HUES48 (cell line): Measurements from ENCODE around the gene A4GALT.

ENCODE experiments used
- H3K27ac ChIP-seq: one replicate; pipeline ENCODE4 v1.7.0; 2013; ENCODE audit warnings: low read depth, low read length, inconsistent platforms
- H3K27me3 ChIP-seq: 2 replicates; pipeline ENCODE4 v1.6.1; 2013; ENCODE audit warnings: mild to moderate bottlenecking, low read length; ENCODE audit not compliant: control insufficient read depth, insufficient read depth
- H3K36me3 ChIP-seq: 2 replicates; pipeline ENCODE4 v1.6.1; 2013; ENCODE audit warnings: low read length; ENCODE audit not compliant: control insufficient read depth, insufficient read depth
- H3K4me1 ChIP-seq: 2 replicates; pipeline ENCODE4 v1.6.1; 2013; ENCODE audit warnings: mild to moderate bottlenecking, low read length; ENCODE audit not compliant: control insufficient read depth, insufficient read depth
- H3K4me3 ChIP-seq: 2 replicates; pipeline ENCODE4 v1.5.1; 2013; ENCODE audit warnings: mild to moderate bottlenecking, low read depth, low read length
- H3K9ac ChIP-seq: 2 replicates; pipeline ENCODE4 v1.6.1; 2013; ENCODE audit warnings: mild to moderate bottlenecking, low read depth, low read length, moderate library complexity
- H3K9me3 ChIP-seq: 2 replicates; pipeline ENCODE4 v1.6.1; 2013; ENCODE audit warnings: low read length; ENCODE audit not compliant: control insufficient read depth, insufficient read depth

A4GALT gene

GRCh38 chr22:42656578-42656977 lies 64.1 kb downstream of the A4GALT start:
- Histone ChIP-seq H3K27ac (no peak overlapping the region), H3K4me3 (no peak overlapping the region), H3K4me1 (no peaks in the 10 kb centered on the region), H3K9ac (no peak overlapping the region), H3K9me3 (no peaks in the 10 kb centered on the region), H3K27me3 (no peaks in the 10 kb centered on the region), H3K36me3 (no peaks in the 10 kb centered on the region)

- Histone ChIP-seq H3K36me3 (no peaks in the 10 kb centered on the region), H3K4me1 (no peaks in the 10 kb centered on the region), H3K27ac (no peak overlapping the region), H3K9ac (no peak overlapping the region), H3K4me3 (no peak overlapping the region), H3K9me3 (no peaks in the 10 kb centered on the region), H3K27me3 (no peaks in the 10 kb centered on the region)
Measured at GRCh38 chr22:42655693-42656092, 65.0 kb downstream of the A4GALT start.

- Histone ChIP-seq H3K36me3 (no peaks in the 10 kb centered on the region), H3K9ac (no peak overlapping the region), H3K27ac (no peak overlapping the region), H3K4me3 (no peak overlapping the region), H3K9me3 (no peaks in the 10 kb centered on the region), H3K4me1 (no peaks in the 10 kb centered on the region), H3K27me3 (no peaks in the 10 kb centered on the region)
Measured at GRCh38 chr22:42654436-42655073, 66.1 kb downstream of the A4GALT start.

- no peak overlapping the region for H3K9ac ChIP-seq
- H3K36me3 ChIP-seq, result no peaks in the 10 kb centered on the region
Measured at GRCh38 chr22:42653999-42654398, 66.7 kb downstream of the A4GALT start.

GRCh38 chr22:42651134-42651533 lies 69.5 kb downstream of the A4GALT start:
- Histone ChIP-seq H3K9ac (no peak overlapping the region), H3K9me3 (no peaks in the 10 kb centered on the region), H3K4me3 (no peak overlapping the region), H3K4me1 (no peaks in the 10 kb centered on the region), H3K27me3 (no peaks in the 10 kb centered on the region), H3K36me3 (no peaks in the 10 kb centered on the region), H3K27ac (no peak overlapping the region)

More at GRCh38 chr22:42653999-42654398, 66.7 kb downstream of the A4GALT start:
- H3K27ac ChIP-seq, result no peak overlapping the region
- no peak overlapping the region for H3K4me3 ChIP-seq
- no peaks in the 10 kb centered on the region for H3K4me1 ChIP-seq
- H3K9me3 ChIP-seq, result no peaks in the 10 kb centered on the region
- H3K27me3 ChIP-seq, result no peaks in the 10 kb centered on the region

GRCh38 chr22:42649246-42650099 lies 71.2 kb downstream of the A4GALT start, which contains the start of gene CYB5R3:
Gene CYB5R3 (minus strand): TSS chr22:42649392. CDS start chr22:42649315, 77 bp downstream.
- Histone ChIP-seq H3K27ac (peak within 1 kb of the TSS; percentile 86), H3K4me1 (peaks cover 6% of the 10 kb centered on the region), H3K4me3 (peak within 1 kb of the TSS; percentile 75), H3K9me3 (no peaks in the 10 kb centered on the region), H3K9ac (peak within 1 kb of the TSS; percentile 89), H3K36me3 (no peaks in the 10 kb centered on the region), H3K27me3 (no peaks in the 10 kb centered on the region)

- peaks cover 15% of the 10 kb centered on the region for H3K4me1 ChIP-seq
- H3K27me3 ChIP-seq, result no peaks in the 10 kb centered on the region
Measured at GRCh38 chr22:42648368-42649245, 72.1 kb downstream of the A4GALT start.

GRCh38 chr22:42648017-42648367 lies 72.7 kb downstream of the A4GALT start:
- Histone ChIP-seq H3K27me3 (no peaks in the 10 kb centered on the region), H3K36me3 (no peaks in the 10 kb centered on the region), H3K9me3 (no peaks in the 10 kb centered on the region), H3K9ac (no peak overlapping the region), H3K27ac (no peak overlapping the region), H3K4me3 (peak overlapping the region; percentile 75; the same call in 1 of the 2 replicates), H3K4me1 (peaks cover 16% of the 10 kb centered on the region)

More at GRCh38 chr22:42648368-42649245, 72.1 kb downstream of the A4GALT start:
- Histone ChIP-seq H3K36me3 (no peaks in the 10 kb centered on the region), H3K9ac (peak overlapping the region; percentile 33; the same call in 1 of the 2 replicates), H3K9me3 (no peaks in the 10 kb centered on the region), H3K4me3 (peak overlapping the region; percentile 75), H3K27ac (no peak overlapping the region)

GRCh38 chr22:42646569-42647525 lies 73.8 kb downstream of the A4GALT start:
- Histone ChIP-seq H3K9me3 (no peaks in the 10 kb centered on the region), H3K9ac (no peak overlapping the region), H3K4me1 (peaks cover 16% of the 10 kb centered on the region), H3K27me3 (no peaks in the 10 kb centered on the region), H3K4me3 (no peak overlapping the region), H3K27ac (no peak overlapping the region), H3K36me3 (no peaks in the 10 kb centered on the region)
